ENCODE measurements around the gene VWF.

DNA sequence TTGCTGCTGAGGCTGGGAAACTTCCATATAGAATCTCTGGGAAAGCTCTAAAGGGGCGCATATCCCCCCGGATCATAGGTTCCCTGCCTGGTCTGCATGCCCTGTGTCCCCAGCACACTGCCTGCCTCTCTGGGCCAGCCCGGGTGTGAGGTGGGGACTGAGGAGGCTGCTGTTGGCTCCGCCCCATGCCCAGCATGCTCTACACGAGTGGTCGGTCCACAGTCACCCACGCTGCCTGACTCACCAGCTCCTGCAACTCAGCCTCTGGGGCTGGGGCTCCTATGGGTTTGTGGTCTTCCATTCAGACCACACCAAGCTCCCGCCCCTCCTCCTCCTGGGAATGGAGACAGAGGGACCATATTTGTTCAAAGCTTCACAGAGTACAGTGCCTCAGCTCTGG is 90.9 kb downstream of the VWF start:
- TF ChIP-seq POLR2A (IDR thresholded peaks at IDR 0.05) (no peak), CTCF (IDR thresholded peaks at IDR 0.05) (no peak), POLR2AphosphoS5 (IDR thresholded peaks at IDR 0.05) (no peak), EP300 (IDR thresholded peaks at IDR 0.05) (no peak)

All from upper lobe of left lung (tissue), 4 donors.